Naive thymus-derived CD8-positive, alpha-beta T cell (primary cell): ENCODE data around the gene DLX4. TPM values are rescaled to one million over a fixed set of nuclear protein-coding genes. Genes with fewer than 3 reads are reported as not detected.

Source experiments
- ATAC-seq, 2 donors: fragments of 150-1000 bp; cut with Tn5 transposase in 1 of 2; sonication (Bioruptor Pico), chemical (Tn5 transposase) in 1 of 2; 1 replicate in 1 of 2; 2 replicates in 1 of 2; pipeline ENCODE4 v1.10.0; 2021; ENCODE audit warnings: mild to moderate bottlenecking in 2 of 2, moderate library complexity in 2 of 2
- POLR2A ChIA-PET: fragments of 350-600 bp; sonication (Branson Sonifier 250); formaldehyde crosslinking; loops from one replicate; lab custom pipeline; 2021; ENCODE audit warnings: antibody characterized with exemption; lab: Charles Lee
- DNase-seq, 10 donors: peaks; one replicate each; pipeline versions ENCODE4 v3.0.0 to v3.0.0-alpha.2; 2020 to 2022
- H3K27ac Mint-ChIP-seq, 10 donors: one replicate each; pipeline ENCODE4 v1.8.0; 2020 to 2022; ENCODE audit warnings: mild to moderate bottlenecking in 10 of 10, mixed read lengths in 10 of 10, moderate library complexity in 4 of 10, inconsistent platforms in 1 of 10
- H3K27me3 Mint-ChIP-seq, 5 donors: one replicate each; pipeline ENCODE4 v1.8.0; 2021 to 2022; ENCODE audit warnings: mixed read lengths in 5 of 5
- H3K36me3 Mint-ChIP-seq, 3 donors: one replicate each; pipeline ENCODE4 v1.8.0; 2020 to 2022; ENCODE audit warnings: mixed read lengths in 3 of 3, mild to moderate bottlenecking in 2 of 3, inconsistent platforms in 1 of 3
- H3K4me1 Mint-ChIP-seq, 4 donors: one replicate each; pipeline ENCODE4 v1.8.0; 2021 to 2022; ENCODE audit warnings: mixed read lengths in 4 of 4
- H3K4me3 Mint-ChIP-seq, 10 donors: one replicate each; pipeline ENCODE4 v1.8.0; 2020 to 2022; ENCODE audit warnings: mild to moderate bottlenecking in 10 of 10, mixed read lengths in 10 of 10, moderate library complexity in 6 of 10, inconsistent platforms in 1 of 10
- H3K9me3 Mint-ChIP-seq, 9 donors: one replicate each; pipeline ENCODE4 v1.8.0; 2020 to 2022; ENCODE audit warnings: mixed read lengths in 9 of 9, mild to moderate bottlenecking in 3 of 9, inconsistent platforms in 1 of 9, moderate library complexity in 1 of 9
- polyA plus RNA-seq, 3 donors: library from polyadenylated mRNA; unstranded; fragments of 300-500 nt; fragmentation: Illumina TruSeq; gene quantifications; one replicate each; pipeline ENCODE4 v1.2.3, GENCODE V29; 2021
- total RNA-seq, 8 experiments: library from RNA in 2 of 8; stranded (reverse) in 2 of 8; gene quantifications; one replicate each; pipeline ENCODE4 v1.2.3 and lab custom pipeline; 2021 to 2026

DLX4 gene
- total and polyA plus RNA-seq, 5 experiments from 2014 or later = 0.11 to 1.4 (median 0.88) TPM; not detected in 2

- peak; percentile 65 to 90 (median 76) for DNase-seq
- no peaks in the 10 kb centered on the region for H3K9me3 Mint-ChIP-seq
- POLR2A ChIA-PET = interaction anchor here (1.8 to 2.3 kb wide), 2 partner anchors 44 to 46 kb away, joined by 7 to 10 read pairs; no protein-coding TSS in a partner anchor
- no peak overlapping the region for H3K4me3 Mint-ChIP-seq
- H3K4me1 Mint-ChIP-seq = peaks cover 0 to 8% (median 4%) of the 10 kb centered on the region in 4 donors
- H3K27ac Mint-ChIP-seq = no peak overlapping the region
- H3K27me3 Mint-ChIP-seq = peaks cover 27 to 63% (median 39%) of the 10 kb centered on the region in 5 donors
- no peaks in the 10 kb centered on the region for H3K36me3 Mint-ChIP-seq
- peak; percentile 100 for ATAC-seq
Observed at GRCh38 chr17:49952209-49952911, 16.6 kb upstream of the DLX4 start.

GRCh38 chr17:49952912-49953497 lies 16.0 kb upstream of the DLX4 start:
- DNase-seq = no peak
- Mint-ChIP-seq H3K27me3 (peaks cover 29 to 60% (median 41%) of the 10 kb centered on the region in 5 donors), H3K27ac (no peak overlapping the region), H3K9me3 (no peaks in the 10 kb centered on the region), H3K4me3 (no peak overlapping the region), H3K4me1 (peaks cover 0 to 8% (median 4%) of the 10 kb centered on the region in 4 donors), H3K36me3 (no peaks in the 10 kb centered on the region)
- POLR2A ChIA-PET = interaction anchor here (1.8 to 2.3 kb wide), 2 partner anchors 43 to 45 kb away, joined by 7 to 10 read pairs; no protein-coding TSS in a partner anchor
- no peak for ATAC-seq

GRCh38 chr17:49955157-49955556 lies 13.8 kb upstream of the DLX4 start:
- no peaks in the 10 kb centered on the region for H3K36me3 Mint-ChIP-seq
- no peak overlapping the region for H3K27ac Mint-ChIP-seq
- H3K9me3 Mint-ChIP-seq = no peaks in the 10 kb centered on the region
- peaks cover 0 to 8% (median 4%) of the 10 kb centered on the region in 4 donors for H3K4me1 Mint-ChIP-seq
- H3K27me3 Mint-ChIP-seq = peaks cover 21 to 45% (median 30%) of the 10 kb centered on the region in 5 donors
- no peak overlapping the region for H3K4me3 Mint-ChIP-seq
- ATAC-seq = no peak
- POLR2A ChIA-PET = no interaction called here
- DNase-seq = no peak

- H3K27me3 Mint-ChIP-seq = peaks cover 18 to 41% (median 31%) of the 10 kb centered on the region in 5 donors
- POLR2A ChIA-PET = no interaction called here
Observed at GRCh38 chr17:49956780-49957179, 12.2 kb upstream of the DLX4 start.

GRCh38 chr17:49957350-49957749 lies 11.6 kb upstream of the DLX4 start:
- Mint-ChIP-seq H3K27me3 (peaks cover 18 to 41% (median 29%) of the 10 kb centered on the region in 5 donors), H3K4me1 (peaks cover 0 to 6% (median 3%) of the 10 kb centered on the region in 4 donors), H3K4me3 (no peak overlapping the region), H3K9me3 (no peaks in the 10 kb centered on the region), H3K27ac (no peak overlapping the region), H3K36me3 (no peaks in the 10 kb centered on the region)
- POLR2A ChIA-PET = no interaction called here
- ATAC-seq (no peak), DNase-seq (no peak)

More at GRCh38 chr17:49956780-49957179, 12.2 kb upstream of the DLX4 start:
- no peak overlapping the region for H3K4me3 Mint-ChIP-seq
- peaks cover 0 to 8% (median 4%) of the 10 kb centered on the region in 4 donors for H3K4me1 Mint-ChIP-seq
- ATAC-seq = no peak
- no peaks in the 10 kb centered on the region for H3K9me3 Mint-ChIP-seq
- no peak for DNase-seq
- no peak overlapping the region for H3K27ac Mint-ChIP-seq
- H3K36me3 Mint-ChIP-seq = no peaks in the 10 kb centered on the region

GRCh38 chr17:49958723-49959122 lies 10.3 kb upstream of the DLX4 start:
- Mint-ChIP-seq H3K27ac (no peak overlapping the region), H3K36me3 (no peaks in the 10 kb centered on the region), H3K9me3 (peaks cover 0 to 4% (median 0%) of the 10 kb centered on the region in 9 donors), H3K27me3 (peaks cover 18 to 43% (median 32%) of the 10 kb centered on the region in 5 donors), H3K4me1 (peaks cover 3 to 7% (median 5%) of the 10 kb centered on the region in 4 donors), H3K4me3 (no peak overlapping the region)
- DNase-seq = no peak
- POLR2A ChIA-PET = interaction anchor here (0.7 kb wide), 1 partner anchor 411 kb away, joined by 3 read pairs; no protein-coding TSS in a partner anchor
- no peak for ATAC-seq

- Mint-ChIP-seq H3K27ac (no peak overlapping the region), H3K9me3 (peaks cover 0 to 9% (median 0%) of the 10 kb centered on the region in 9 donors), H3K4me3 (no peak overlapping the region), H3K27me3 (peaks cover 20 to 43% (median 32%) of the 10 kb centered on the region in 5 donors), H3K36me3 (no peaks in the 10 kb centered on the region), H3K4me1 (peaks cover 7 to 13% (median 10%) of the 10 kb centered on the region in 4 donors)
- DNase-seq = no peak
- ATAC-seq = no peak
- POLR2A ChIA-PET = no interaction called here
Observed at GRCh38 chr17:49959183-49959935, 9.6 kb upstream of the DLX4 start.

GRCh38 chr17:49962599-49963308 lies 6.2 kb upstream of the DLX4 start:
- Mint-ChIP-seq H3K4me1 (peaks cover 19 to 46% (median 31%) of the 10 kb centered on the region in 4 donors), H3K36me3 (peaks cover 0 to 4% (median 3%) of the 10 kb centered on the region in 3 donors), H3K27me3 (peaks cover 39 to 76% (median 58%) of the 10 kb centered on the region in 5 donors), H3K9me3 (peaks cover 0 to 18% (median 0%) of the 10 kb centered on the region in 9 donors), H3K4me3 (peak overlapping the region in 2 of 10 donors; percentile 66 to 87), H3K27ac (no peak overlapping the region)
- POLR2A ChIA-PET = no interaction called here
- ATAC-seq (no peak), DNase-seq (no peak)

- Mint-ChIP-seq H3K27me3 (peaks cover 41 to 77% (median 60%) of the 10 kb centered on the region in 5 donors), H3K9me3 (peaks cover 0 to 18% (median 0%) of the 10 kb centered on the region in 9 donors), H3K36me3 (peaks cover 0 to 4% (median 3%) of the 10 kb centered on the region in 3 donors), H3K27ac (no peak overlapping the region), H3K4me1 (peaks cover 21 to 47% (median 37%) of the 10 kb centered on the region in 4 donors), H3K4me3 (peak overlapping the region in 3 of 10 donors; percentile 66 to 87 (median 75))
- POLR2A ChIA-PET = no interaction called here
- DNase-seq (no peak), ATAC-seq (no peak)
Observed at GRCh38 chr17:49963309-49963625, 5.7 kb upstream of the DLX4 start.

GRCh38 chr17:49963626-49964302 lies 5.2 kb upstream of the DLX4 start:
- Mint-ChIP-seq H3K27me3 (peaks cover 41 to 77% (median 58%) of the 10 kb centered on the region in 5 donors), H3K27ac (peak overlapping the region in 1 of 10 donors; percentile 28), H3K36me3 (peaks cover 0 to 4% (median 3%) of the 10 kb centered on the region in 3 donors), H3K4me3 (peak overlapping the region in 9 of 10 donors; percentile 65 to 87 (median 80)), H3K9me3 (peaks cover 0 to 18% (median 0%) of the 10 kb centered on the region in 9 donors), H3K4me1 (peaks cover 21 to 49% (median 38%) of the 10 kb centered on the region in 4 donors)
- ATAC-seq (no peak), DNase-seq (peak in 1 of 10 donors; percentile 18)
- POLR2A ChIA-PET = no interaction called here

GRCh38 chr17:49964303-49964768 lies 4.7 kb upstream of the DLX4 start:
- H3K9me3 Mint-ChIP-seq = peaks cover 0 to 18% (median 0%) of the 10 kb centered on the region in 9 donors
- DNase-seq = no peak
- H3K4me1 Mint-ChIP-seq = peaks cover 21 to 54% (median 39%) of the 10 kb centered on the region in 4 donors
- POLR2A ChIA-PET = interaction anchor here (0.6 kb wide), 1 partner anchor 18 kb away, joined by 3 read pairs; no protein-coding TSS in a partner anchor
- H3K27ac Mint-ChIP-seq = peak overlapping the region in 2 of 10 donors; percentile 28 to 86
- no peak for ATAC-seq
- peaks cover 41 to 77% (median 58%) of the 10 kb centered on the region in 5 donors for H3K27me3 Mint-ChIP-seq
- H3K36me3 Mint-ChIP-seq = peaks cover 0 to 4% (median 3%) of the 10 kb centered on the region in 3 donors
- H3K4me3 Mint-ChIP-seq = peak overlapping the region; percentile 65 to 90 (median 78)
